ENCODE measurements around the gene OBSCN.

DNA sequence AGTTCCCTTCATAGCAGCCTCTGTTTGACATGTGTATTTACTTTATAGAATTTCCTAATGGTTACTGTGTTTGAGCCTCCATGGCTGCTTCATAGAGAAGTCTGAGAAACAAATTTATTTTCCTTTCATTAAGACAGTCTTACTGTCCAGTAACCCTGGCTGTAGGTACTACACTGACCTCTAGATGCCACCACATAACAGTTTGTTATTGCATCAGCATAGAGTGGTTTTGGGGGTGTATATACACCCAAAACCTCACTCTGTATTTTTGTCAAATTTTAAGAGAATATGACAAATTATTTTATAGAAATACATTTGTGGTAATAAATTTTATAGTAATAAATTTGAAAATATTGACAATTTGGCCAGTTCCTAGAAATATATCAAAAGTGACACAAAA lies 57.3 kb downstream of the OBSCN start:
- TF ChIP-seq, protein P1, sequence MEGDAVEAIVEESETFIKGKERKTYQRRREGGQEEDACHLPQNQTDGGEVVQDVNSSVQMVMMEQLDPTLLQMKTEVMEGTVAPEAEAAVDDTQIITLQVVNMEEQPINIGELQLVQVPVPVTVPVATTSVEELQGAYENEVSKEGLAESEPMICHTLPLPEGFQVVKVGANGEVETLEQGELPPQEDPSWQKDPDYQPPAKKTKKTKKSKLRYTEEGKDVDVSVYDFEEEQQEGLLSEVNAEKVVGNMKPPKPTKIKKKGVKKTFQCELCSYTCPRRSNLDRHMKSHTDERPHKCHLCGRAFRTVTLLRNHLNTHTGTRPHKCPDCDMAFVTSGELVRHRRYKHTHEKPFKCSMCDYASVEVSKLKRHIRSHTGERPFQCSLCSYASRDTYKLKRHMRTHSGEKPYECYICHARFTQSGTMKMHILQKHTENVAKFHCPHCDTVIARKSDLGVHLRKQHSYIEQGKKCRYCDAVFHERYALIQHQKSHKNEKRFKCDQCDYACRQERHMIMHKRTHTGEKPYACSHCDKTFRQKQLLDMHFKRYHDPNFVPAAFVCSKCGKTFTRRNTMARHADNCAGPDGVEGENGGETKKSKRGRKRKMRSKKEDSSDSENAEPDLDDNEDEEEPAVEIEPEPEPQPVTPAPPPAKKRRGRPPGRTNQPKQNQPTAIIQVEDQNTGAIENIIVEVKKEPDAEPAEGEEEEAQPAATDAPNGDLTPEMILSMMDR (IDR thresholded peaks at IDR 0.05), result no peak; the same call in 1 of the 2 replicates
- no peak for TF ChIP-seq ZFX (IDR thresholded peaks at IDR 0.05; ENCODE audit: borderline replicate concordance)

All from 22Rv1 (cell line).